OCI-LY1 (cell line): ENCODE results near the gene CCDC159.
"Not testable (repeated sequence)": the region's sequence is repeated elsewhere in the genome, so short reads cannot be mapped to it uniquely, and the experiment has no call there.

Experiments used
- H2AFZ ChIP-seq: fragments of 200-600 bp; sonication (generic), shearing (Covaris generic); 2 replicates; pipeline ENCODE4 v1.6.0; 2014; ENCODE audit warnings: antibody characterized with exemption, mild to moderate bottlenecking, low read length
- H3F3A ChIP-seq: fragments of 200-600 bp; sonication (generic), shearing (Covaris generic); 2 replicates; pipeline ENCODE4 v1.6.0; 2014; ENCODE audit warnings: mild to moderate bottlenecking, antibody characterized with exemption, low read length, moderate library complexity; ENCODE audit not compliant: insufficient read depth
- H3K27ac ChIP-seq: fragments of 200-600 bp; sonication (generic); 2 replicates; pipeline ENCODE4 v1.5.1; 2014; ENCODE audit warnings: low read length, mixed run types, mild to moderate bottlenecking, low read depth; ENCODE audit not compliant: poor library complexity, severe bottlenecking
- H3K27me3 ChIP-seq: fragments of 200-600 bp; sonication (generic); 2 replicates; pipeline ENCODE4 v1.6.0; 2014; ENCODE audit warnings: antibody characterized with exemption, mild to moderate bottlenecking, low read length, moderate library complexity; ENCODE audit not compliant: insufficient read depth
- H3K36me3 ChIP-seq: fragments of 200-600 bp; sonication (generic); 2 replicates; pipeline ENCODE4 v1.6.1; 2014; ENCODE audit warnings: mild to moderate bottlenecking, antibody characterized with exemption, low read length, moderate library complexity, mixed read lengths; ENCODE audit not compliant: insufficient read depth
- H3K4me1 ChIP-seq: fragments of 200-600 bp; sonication (generic); 2 replicates; pipeline ENCODE4 v1.5.1; 2014; ENCODE audit warnings: mild to moderate bottlenecking, low read length, moderate library complexity; ENCODE audit not compliant: insufficient read depth, severe bottlenecking
- H3K4me2 ChIP-seq: fragments of 200-600 bp; sonication (generic), shearing (Covaris generic); 2 replicates; pipeline ENCODE4 v1.6.1; 2014; ENCODE audit warnings: low read length
- H3K4me3 ChIP-seq: fragments of 200-600 bp; sonication (generic); 2 replicates; pipeline ENCODE4 v1.5.1; 2014; ENCODE audit warnings: low read length, low read depth, mild to moderate bottlenecking, mixed read lengths; ENCODE audit not compliant: poor library complexity, severe bottlenecking
- H3K79me2 ChIP-seq: fragments of 200-600 bp; shearing (Covaris generic); 2 replicates; pipeline ENCODE4 v1.6.1; 2016; ENCODE audit warnings: mixed run types, low read length, mixed read lengths; ENCODE audit not compliant: insufficient read depth
- H3K9ac ChIP-seq: fragments of 200-600 bp; sonication (generic), shearing (Covaris generic); 2 replicates; pipeline ENCODE4 v1.6.1; 2014; ENCODE audit warnings: mild to moderate bottlenecking, low read length, mixed read lengths
- H3K9me2 ChIP-seq: fragments of 200-600 bp; sonication (generic), shearing (Covaris generic); 2 replicates; pipeline ENCODE4 v1.6.1; 2014; ENCODE audit warnings: low read depth, mild to moderate bottlenecking, low read length, mixed read lengths
- H3K9me3 ChIP-seq: fragments of 200-600 bp; shearing (Covaris generic); 2 replicates; pipeline ENCODE4 v1.6.1; 2014; ENCODE audit warnings: low read length, mixed read lengths
- H4K20me1 ChIP-seq: fragments of 200-600 bp; sonication (generic), shearing (Covaris generic); 2 replicates; pipeline ENCODE4 v1.6.0; 2016; ENCODE audit warnings: mild to moderate bottlenecking, low read length; ENCODE audit not compliant: insufficient read depth
- EZH2 ChIP-seq: fragments of 200-600 bp; sonication (generic), shearing (Covaris generic); IDR thresholded peaks from 2 replicates; pipeline ENCODE4 v1.8.0; 2017; ENCODE audit warnings: borderline replicate concordance, mixed run types, mild to moderate bottlenecking, antibody characterized with exemption, low read length, moderate library complexity, mixed read lengths
- TF ChIP-seq, protein P1 (sequence below): fragments of 200-600 bp; sonication (generic), shearing (Covaris generic); IDR thresholded peaks from 2 replicates; pipeline ENCODE4 v1.5.1; 2017; ENCODE audit warnings: mild to moderate bottlenecking, antibody characterized with exemption, low read length, moderate library complexity, mixed read lengths

Gene CCDC159

GRCh38 chr19:11330127-11330526 is 16.2 kb upstream of the CCDC159 start:
- Histone ChIP-seq H3K9ac (no peak overlapping the region), H3K79me2 (no peaks in the 10 kb centered on the region), H2AFZ (no peak overlapping the region), H3F3A (no peaks in the 10 kb centered on the region), H3K36me3 (peaks cover 3% of the 10 kb centered on the region), H3K4me2 (no peak overlapping the region), H3K9me2 (no peaks in the 10 kb centered on the region), H4K20me1 (no peaks in the 10 kb centered on the region), H3K9me3 (no peaks in the 10 kb centered on the region), H3K27ac (no peak overlapping the region), H3K4me3 (no peak overlapping the region), H3K27me3 (no peaks in the 10 kb centered on the region), H3K4me1 (no peaks in the 10 kb centered on the region)
- TF ChIP-seq EZH2 = no peak
- TF ChIP-seq, protein P1, sequence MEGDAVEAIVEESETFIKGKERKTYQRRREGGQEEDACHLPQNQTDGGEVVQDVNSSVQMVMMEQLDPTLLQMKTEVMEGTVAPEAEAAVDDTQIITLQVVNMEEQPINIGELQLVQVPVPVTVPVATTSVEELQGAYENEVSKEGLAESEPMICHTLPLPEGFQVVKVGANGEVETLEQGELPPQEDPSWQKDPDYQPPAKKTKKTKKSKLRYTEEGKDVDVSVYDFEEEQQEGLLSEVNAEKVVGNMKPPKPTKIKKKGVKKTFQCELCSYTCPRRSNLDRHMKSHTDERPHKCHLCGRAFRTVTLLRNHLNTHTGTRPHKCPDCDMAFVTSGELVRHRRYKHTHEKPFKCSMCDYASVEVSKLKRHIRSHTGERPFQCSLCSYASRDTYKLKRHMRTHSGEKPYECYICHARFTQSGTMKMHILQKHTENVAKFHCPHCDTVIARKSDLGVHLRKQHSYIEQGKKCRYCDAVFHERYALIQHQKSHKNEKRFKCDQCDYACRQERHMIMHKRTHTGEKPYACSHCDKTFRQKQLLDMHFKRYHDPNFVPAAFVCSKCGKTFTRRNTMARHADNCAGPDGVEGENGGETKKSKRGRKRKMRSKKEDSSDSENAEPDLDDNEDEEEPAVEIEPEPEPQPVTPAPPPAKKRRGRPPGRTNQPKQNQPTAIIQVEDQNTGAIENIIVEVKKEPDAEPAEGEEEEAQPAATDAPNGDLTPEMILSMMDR = no peak

GRCh38 chr19:11331502-11331901 is 14.8 kb upstream of the CCDC159 start:
- no peaks in the 10 kb centered on the region for H3K4me1 ChIP-seq
- peaks cover 10% of the 10 kb centered on the region for H3K36me3 ChIP-seq
- no peaks in the 10 kb centered on the region for H3K9me2 ChIP-seq
- H3K4me3 ChIP-seq = no peak overlapping the region
- H3K27ac ChIP-seq = no peak overlapping the region
- no peak overlapping the region for H3K9ac ChIP-seq
- no peak overlapping the region for H3K4me2 ChIP-seq
- H3F3A ChIP-seq = no peaks in the 10 kb centered on the region
- TF ChIP-seq EZH2 = no peak
- TF ChIP-seq, protein P1 = no peak
- H2AFZ ChIP-seq = no peak overlapping the region
- H3K9me3 ChIP-seq = no peaks in the 10 kb centered on the region
- no peaks in the 10 kb centered on the region for H3K27me3 ChIP-seq
- no peaks in the 10 kb centered on the region for H3K79me2 ChIP-seq
- no peaks in the 10 kb centered on the region for H4K20me1 ChIP-seq

- H4K20me1 ChIP-seq = no peaks in the 10 kb centered on the region
- H3K36me3 ChIP-seq = peaks cover 10% of the 10 kb centered on the region
- no peak overlapping the region for H3K4me3 ChIP-seq
- no peak overlapping the region for H3K9ac ChIP-seq
- H3K9me2 ChIP-seq = no peaks in the 10 kb centered on the region
- H3K27me3 ChIP-seq = no peaks in the 10 kb centered on the region
- no peak overlapping the region for H2AFZ ChIP-seq
- no peaks in the 10 kb centered on the region for H3F3A ChIP-seq
- H3K4me1 ChIP-seq = no peaks in the 10 kb centered on the region
- no peak for TF ChIP-seq EZH2
- TF ChIP-seq, protein P1 = no peak
- H3K9me3 ChIP-seq = no peaks in the 10 kb centered on the region
- H3K79me2 ChIP-seq = no peaks in the 10 kb centered on the region
- H3K27ac ChIP-seq = no peak overlapping the region
- no peak overlapping the region for H3K4me2 ChIP-seq
These were observed 13.5 kb upstream of the CCDC159 start for GRCh38 chr19:11332822-11333221.

DNA sequence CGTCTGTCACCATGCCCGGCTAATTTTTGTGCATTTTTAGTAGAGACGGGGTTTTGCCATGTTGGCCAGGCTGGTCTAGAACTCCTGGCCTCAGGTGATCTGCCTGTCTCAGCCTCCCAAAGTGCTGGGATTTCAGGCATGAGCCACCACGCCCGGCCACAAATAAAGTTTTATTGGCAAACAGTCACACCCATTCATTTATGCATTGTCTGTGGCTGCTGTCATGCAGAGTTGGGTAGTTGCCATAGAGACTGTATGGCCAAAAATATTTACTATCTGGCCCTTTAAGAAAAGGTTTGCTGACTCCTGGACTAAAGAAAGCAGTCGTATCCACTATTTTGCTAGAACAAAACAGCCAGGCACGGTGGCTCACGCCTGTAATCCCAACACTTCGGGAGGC is 12.5 kb upstream of the CCDC159 start:
- H3F3A ChIP-seq, H3K4me2 ChIP-seq, H3K36me3 ChIP-seq: not testable (repeated sequence)

More for the DNA sequence above, 12.5 kb upstream of the CCDC159 start:
- not testable (repeated sequence) for H2AFZ ChIP-seq, H3K79me2 ChIP-seq, H3K27ac ChIP-seq, H3K9ac ChIP-seq, H4K20me1 ChIP-seq, H3K9me2 ChIP-seq, H3K4me1 ChIP-seq, H3K4me3 ChIP-seq, H3K9me3 ChIP-seq, H3K27me3 ChIP-seq
